ENCODE measurements around the gene SHISA3. TPM values are rescaled to one million over a fixed set of nuclear protein-coding genes. Genes with fewer than 3 reads are reported as not detected.
"Not testable (repeated sequence)": the region's sequence is repeated elsewhere in the genome, so short reads cannot be mapped to it uniquely, and the experiment has no call there.

The SHISA3 gene
- 0.47 and 1.6 TPM in 2 replicates for total RNA-seq (2014; rRNA removed; shearing (Covaris generic); ENCODE audit: low replicate concordance)

DNA sequence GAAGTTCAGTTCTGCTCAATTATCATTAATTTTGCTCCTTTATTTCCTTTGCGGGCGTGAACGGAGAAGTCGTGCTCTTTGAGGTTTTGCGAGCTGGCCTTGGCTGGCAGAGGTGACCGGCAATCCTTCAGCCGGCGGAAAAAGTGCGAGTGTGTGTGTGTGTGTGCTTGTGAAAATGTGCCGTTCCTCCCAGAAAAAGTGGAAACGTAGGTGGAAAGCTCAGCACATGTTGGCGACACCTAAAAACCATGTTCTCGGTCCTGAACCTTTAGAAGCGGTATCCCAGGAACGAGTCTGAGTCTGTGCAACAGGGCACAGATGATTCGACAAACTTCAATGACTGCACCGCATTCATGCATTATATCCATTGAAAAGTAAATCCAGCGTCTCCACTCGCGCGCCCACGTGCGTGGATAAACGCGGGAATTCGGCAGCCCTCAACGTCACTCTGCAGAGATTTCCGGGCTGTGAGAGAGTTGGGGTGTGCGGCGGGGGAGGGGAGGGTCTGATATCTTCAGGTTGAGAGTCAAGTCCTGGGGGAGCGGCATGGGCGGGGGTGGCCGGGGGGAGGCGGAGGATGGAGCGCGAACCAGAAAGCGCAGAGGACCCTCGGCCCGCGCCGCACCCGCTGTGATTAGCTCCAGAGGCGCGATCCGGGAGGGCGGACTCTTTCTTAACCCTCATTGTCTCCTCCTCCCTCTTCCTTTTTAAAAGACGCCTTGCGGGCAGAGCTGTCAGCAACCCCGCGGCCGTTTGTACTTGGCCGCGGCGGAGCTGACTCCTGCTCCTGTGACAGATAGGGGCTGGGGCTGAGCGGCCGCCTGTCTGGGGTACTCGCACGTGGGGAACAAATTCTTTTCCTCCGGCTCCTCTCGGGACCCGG lies at the start of gene SHISA3:
Gene SHISA3 (plus strand): TSS at position 737 of the 883 bp plus-strand sequence. CDS start 569 bp downstream, outside the sequence.
- Histone ChIP-seq H3K4me3 (peak within 1 kb of the TSS; percentile 54), H3K27me3 (no peaks in the 10 kb centered on the region), H3K36me3 (no peaks in the 10 kb centered on the region), H3K9me3 (no peaks in the 10 kb centered on the region)
- DNase-seq: peak; percentile 42

DNA sequence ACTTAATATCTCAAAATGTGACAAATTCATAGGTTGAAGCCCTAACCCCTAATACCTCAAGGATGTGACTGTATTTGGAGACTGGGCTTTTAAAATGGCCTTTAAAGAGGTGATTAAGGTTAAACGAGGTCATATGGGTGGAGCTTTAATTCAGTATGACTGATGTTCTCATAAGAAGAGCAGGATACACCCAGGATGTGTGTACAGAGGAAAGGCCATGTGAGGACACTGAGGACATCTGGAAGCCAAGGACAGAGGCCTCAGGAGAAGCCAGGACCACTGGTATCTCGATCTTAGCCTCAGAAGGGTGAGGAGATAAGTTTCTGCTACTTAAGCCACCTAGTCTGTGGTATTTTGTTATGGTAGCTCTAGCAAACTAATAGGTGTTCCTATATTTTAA lies 49.0 kb upstream of the SHISA3 start:
- Histone ChIP-seq H3K9me3 (no peaks in the 10 kb centered on the region), H3K27me3 (no peaks in the 10 kb centered on the region), H3K4me3 (no peak overlapping the region), H3K36me3 (no peaks in the 10 kb centered on the region)
- no peak for DNase-seq

DNA sequence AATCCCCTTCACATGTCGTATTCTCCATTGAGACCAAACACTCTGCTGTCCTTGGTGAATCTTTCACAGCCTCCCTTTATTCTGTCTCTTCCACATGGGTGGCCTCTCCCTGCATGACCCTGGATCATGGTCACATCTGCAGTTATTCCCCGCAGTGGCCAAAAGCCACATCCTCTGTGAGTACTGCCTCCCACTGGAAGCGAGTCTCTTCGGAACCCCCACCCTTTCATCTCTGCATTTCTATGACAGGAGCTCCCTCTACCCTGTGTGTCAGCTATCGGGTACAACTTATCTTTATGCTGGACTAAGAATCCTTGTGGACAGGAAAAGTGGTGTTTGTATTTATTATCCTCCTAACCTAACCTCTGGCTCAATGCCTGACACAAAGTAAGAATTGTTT lies 48.6 kb upstream of the SHISA3 start:
- Histone ChIP-seq H3K27me3 (no peaks in the 10 kb centered on the region), H3K9me3 (no peaks in the 10 kb centered on the region), H3K36me3 (no peaks in the 10 kb centered on the region), H3K4me3 (no peak overlapping the region)
- no peak for DNase-seq

GRCh38 chr4:42350611-42351182 lies 46.6 kb upstream of the SHISA3 start:
- Histone ChIP-seq H3K9me3 (no peaks in the 10 kb centered on the region), H3K4me3 (no peak overlapping the region), H3K36me3 (no peaks in the 10 kb centered on the region), H3K27me3 (no peaks in the 10 kb centered on the region)
- DNase-seq: no peak

DNA sequence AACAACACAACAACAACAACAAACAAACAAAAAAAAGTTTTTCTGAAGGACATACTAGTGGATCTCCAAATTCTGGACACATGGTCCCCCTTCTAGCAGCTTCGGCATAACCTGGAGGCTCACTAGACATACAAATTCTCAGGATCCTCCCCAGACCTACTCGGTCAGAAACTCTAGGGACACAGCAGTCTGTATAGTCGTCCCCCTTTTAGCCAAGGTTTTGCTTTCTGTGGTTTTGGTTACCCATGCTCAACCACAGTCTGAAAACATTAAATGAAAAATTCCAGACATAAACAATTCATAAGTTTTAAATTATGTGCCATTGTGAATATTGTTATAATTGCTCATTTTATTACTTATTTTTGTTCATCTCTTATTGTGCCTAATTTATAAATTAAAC lies 45.2 kb upstream of the SHISA3 start:
- Histone ChIP-seq H3K4me3 (no peak overlapping the region), H3K36me3 (no peaks in the 10 kb centered on the region), H3K27me3 (no peaks in the 10 kb centered on the region), H3K9me3 (no peaks in the 10 kb centered on the region)
- DNase-seq: no peak

DNA sequence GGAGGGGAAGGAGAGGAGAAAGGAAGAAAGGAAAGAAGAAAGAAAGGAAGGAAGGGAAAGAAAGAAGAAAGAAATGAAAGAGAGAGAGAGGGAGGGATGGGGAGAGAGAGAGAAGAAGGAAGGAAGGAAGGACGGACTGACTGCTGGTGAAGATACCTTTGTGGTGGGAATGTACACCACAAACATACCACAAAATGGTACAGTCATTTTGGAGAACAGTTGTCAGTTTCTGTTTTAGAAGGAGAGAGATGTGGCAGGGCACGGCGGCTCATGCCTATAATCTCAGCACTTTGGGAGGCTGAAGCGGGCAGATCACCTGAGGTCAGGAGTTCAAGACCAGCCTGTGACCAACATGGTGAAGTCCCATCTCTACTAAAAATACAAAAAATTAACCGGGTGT lies 40.0 kb upstream of the SHISA3 start:
- Histone ChIP-seq H3K9me3 (no peaks in the 10 kb centered on the region), H3K36me3 (no peaks in the 10 kb centered on the region), H3K27me3 (no peaks in the 10 kb centered on the region), H3K4me3 (no peak overlapping the region)
- no peak for DNase-seq

DNA sequence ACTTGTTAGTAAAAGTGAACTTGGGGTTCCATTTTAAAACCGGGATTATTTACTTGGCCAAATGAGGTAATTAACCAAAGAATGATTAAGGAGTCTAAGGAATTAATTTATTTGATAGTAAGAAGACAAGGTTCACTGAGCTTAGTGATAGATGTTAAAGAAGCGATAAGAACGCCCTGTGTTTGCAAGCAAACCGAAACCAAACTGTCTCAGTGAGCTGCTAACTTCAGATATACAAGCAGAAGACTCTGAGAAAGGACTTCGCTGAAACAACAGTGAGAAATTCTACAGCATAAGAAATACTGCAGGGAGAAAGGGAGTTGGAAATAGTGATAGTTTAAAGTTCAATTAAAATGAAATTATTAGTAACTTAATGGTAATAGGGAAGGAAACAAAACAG lies 37.6 kb upstream of the SHISA3 start:
- H3K27me3 ChIP-seq: no peaks in the 10 kb centered on the region
- no peak overlapping the region for H3K4me3 ChIP-seq
- H3K9me3 ChIP-seq: no peaks in the 10 kb centered on the region
- no peaks in the 10 kb centered on the region for H3K36me3 ChIP-seq
- DNase-seq: no peak

- DNase-seq: no peak
- Histone ChIP-seq H3K9me3 (no peaks in the 10 kb centered on the region), H3K27me3 (no peaks in the 10 kb centered on the region), H3K36me3 (no peaks in the 10 kb centered on the region), H3K4me3 (no peak overlapping the region)
Observed at GRCh38 chr4:42360256-42360669, 37.0 kb upstream of the SHISA3 start.

- no peaks in the 10 kb centered on the region for H3K27me3 ChIP-seq
- DNase-seq: no peak
- H3K4me3 ChIP-seq: no peak overlapping the region
- no peaks in the 10 kb centered on the region for H3K36me3 ChIP-seq
- no peaks in the 10 kb centered on the region for H3K9me3 ChIP-seq
Observed at GRCh38 chr4:42361456-42361855, 35.8 kb upstream of the SHISA3 start.

GRCh38 chr4:42362591-42362990 lies 34.7 kb upstream of the SHISA3 start:
- no peak for DNase-seq
- Histone ChIP-seq H3K4me3 (no peak overlapping the region), H3K9me3 (no peaks in the 10 kb centered on the region), H3K27me3 (no peaks in the 10 kb centered on the region), H3K36me3 (no peaks in the 10 kb centered on the region)

DNA sequence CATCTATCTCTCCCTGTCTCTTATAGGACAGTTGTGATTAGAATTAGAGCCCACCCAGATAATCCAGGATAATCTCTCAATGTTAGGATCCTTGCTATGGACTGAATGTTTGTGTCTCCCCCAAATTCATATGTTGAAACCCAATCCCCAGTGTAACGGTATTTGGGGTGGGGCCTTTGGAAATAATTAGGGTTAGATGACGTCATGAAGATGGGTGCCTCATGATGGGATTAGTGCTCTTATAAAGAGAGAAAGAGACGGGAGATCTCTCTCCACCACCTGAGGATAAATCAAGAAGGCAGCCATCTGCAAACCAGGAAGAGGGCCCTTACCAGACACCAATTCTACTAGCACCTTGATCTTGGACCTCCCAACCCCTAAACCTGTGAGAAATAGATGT lies 33.7 kb upstream of the SHISA3 start:
- no peaks in the 10 kb centered on the region for H3K36me3 ChIP-seq
- H3K9me3 ChIP-seq: no peaks in the 10 kb centered on the region
- no peak overlapping the region for H3K4me3 ChIP-seq
- H3K27me3 ChIP-seq: no peaks in the 10 kb centered on the region
- DNase-seq: no peak

GRCh38 chr4:42364266-42365053 lies 32.8 kb upstream of the SHISA3 start:
- no peak for DNase-seq
- Histone ChIP-seq H3K9me3 (no peaks in the 10 kb centered on the region), H3K36me3 (no peaks in the 10 kb centered on the region), H3K27me3 (no peaks in the 10 kb centered on the region), H3K4me3 (no peak overlapping the region)

- H3K27me3 ChIP-seq: no peaks in the 10 kb centered on the region
- H3K4me3 ChIP-seq: no peak overlapping the region
- DNase-seq: no peak
- H3K36me3 ChIP-seq: no peaks in the 10 kb centered on the region
- H3K9me3 ChIP-seq: no peaks in the 10 kb centered on the region
Observed at GRCh38 chr4:42366959-42367358, 30.3 kb upstream of the SHISA3 start.

- Histone ChIP-seq H3K36me3 (no peaks in the 10 kb centered on the region), H3K4me3 (no peak overlapping the region), H3K9me3 (no peaks in the 10 kb centered on the region), H3K27me3 (no peaks in the 10 kb centered on the region)
- no peak for DNase-seq
Observed at GRCh38 chr4:42369489-42369888, 27.8 kb upstream of the SHISA3 start.

DNA sequence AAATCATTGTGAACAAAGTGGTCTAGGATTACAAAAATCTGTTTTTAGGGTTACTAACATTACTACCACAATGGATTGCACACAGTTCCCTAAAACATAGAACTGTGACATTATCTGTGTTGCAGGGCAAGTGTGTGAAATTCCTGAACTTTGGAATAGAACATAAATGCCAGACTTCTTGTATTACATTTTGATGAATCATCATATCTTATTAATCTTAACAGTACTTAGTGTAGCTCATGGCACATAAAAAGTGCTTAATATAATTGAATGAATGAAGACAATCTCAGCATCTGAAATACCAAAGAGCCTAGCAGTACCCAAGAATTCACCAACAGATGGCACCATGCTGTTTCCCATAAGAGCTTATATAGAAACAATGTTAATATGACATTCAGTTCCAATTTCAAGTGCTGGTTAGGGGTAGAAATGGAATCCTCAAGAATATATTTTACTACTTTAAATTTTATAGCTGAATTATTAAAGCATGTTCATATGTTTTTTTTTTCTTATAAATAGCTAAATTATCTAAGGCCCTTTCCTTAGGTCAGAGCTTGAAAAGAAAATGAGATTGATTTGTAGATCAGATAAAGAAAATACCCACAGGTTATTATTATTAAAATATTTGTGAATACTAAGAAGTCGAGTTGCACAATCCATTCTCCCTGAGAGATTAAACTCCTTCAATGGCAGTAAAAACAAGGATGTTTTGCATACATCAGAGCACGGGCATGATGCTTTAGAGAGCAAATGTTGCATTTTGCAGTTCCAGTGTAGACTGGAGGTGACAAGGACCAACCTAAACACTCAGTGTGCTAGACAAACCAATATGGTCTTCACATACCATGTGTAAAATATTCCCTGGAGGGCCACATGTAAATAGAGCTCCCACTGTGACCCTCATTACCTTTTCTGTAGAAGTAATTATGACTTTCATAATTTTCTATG lies 25.7 kb upstream of the SHISA3 start:
- no peak for DNase-seq
- Histone ChIP-seq H3K36me3 (no peaks in the 10 kb centered on the region), H3K27me3 (no peaks in the 10 kb centered on the region), H3K4me3 (no peak overlapping the region), H3K9me3 (no peaks in the 10 kb centered on the region)

GRCh38 chr4:42372303-42372702 lies 25.0 kb upstream of the SHISA3 start:
- H3K27me3 ChIP-seq, DNase-seq, H3K36me3 ChIP-seq, H3K9me3 ChIP-seq, H3K4me3 ChIP-seq: not testable (repeated sequence)

Measured in MG63 (cell line).